Left forelimb (tissue), 1 donor: ENCODE results near the gene ADRM1.

Experiments used
- DNase-seq: peaks from one replicate; pipeline ENCODE4 v3.0.0-alpha.2; 2018; ENCODE audit warnings: low spot score

ADRM1 gene

DNA sequence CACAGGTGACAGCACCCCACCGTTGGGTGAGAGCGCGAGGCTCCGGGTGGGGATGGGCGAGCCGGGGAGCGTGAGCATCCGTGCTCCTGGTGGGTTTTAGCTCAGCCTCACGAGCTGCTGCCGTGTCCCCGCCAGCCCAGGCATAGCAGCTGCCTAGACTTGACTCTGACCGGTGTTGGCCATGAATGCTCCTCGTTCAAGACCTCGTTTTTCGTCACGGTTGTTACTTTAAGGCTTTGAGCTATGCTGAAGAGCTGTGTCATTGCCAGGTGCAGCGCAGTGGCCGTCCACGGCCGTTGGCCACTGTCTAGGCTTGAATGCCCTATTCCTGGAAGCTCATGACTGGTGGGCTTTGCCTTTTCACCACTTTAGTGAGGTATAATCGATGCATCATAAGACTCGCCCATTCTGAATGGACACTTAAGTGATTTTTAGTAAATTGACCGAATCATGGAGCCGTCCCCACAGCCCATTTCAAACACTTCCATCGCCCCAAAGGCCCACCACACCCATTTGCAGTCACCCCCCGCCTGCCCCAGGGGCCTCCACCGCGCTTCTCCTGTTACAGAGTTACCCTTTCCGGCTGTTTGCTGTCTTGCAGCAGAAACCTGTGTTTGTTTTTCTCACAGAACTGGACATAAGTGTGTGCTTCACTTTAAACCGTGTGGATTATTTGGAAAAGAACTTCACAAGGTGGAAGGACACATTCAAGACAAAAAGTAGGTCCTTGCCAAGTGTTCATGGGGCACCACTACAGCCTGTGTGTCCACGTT is 21.4 kb upstream of the ADRM1 start:
- no peak for DNase-seq

DNA sequence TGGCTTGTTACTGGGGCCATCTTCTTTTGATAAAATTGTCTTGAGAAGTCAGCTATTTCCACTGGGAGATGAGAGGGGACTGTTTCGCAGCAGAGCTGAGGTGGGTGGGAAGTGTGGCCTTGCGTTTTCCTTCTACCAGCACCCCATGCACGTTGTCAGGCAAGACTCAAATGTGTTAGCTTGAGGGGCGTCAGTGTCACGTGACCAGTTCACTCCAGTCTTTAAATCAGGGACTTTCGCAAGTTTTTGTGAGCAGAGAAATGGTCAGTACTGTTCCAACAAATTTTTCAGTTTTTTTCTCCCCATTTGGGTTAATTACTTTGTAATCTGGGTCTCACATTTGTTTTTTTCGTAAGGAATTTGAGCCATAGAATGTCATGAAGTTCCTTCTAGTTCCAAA is 20.7 kb upstream of the ADRM1 start:
- no peak for DNase-seq

DNA sequence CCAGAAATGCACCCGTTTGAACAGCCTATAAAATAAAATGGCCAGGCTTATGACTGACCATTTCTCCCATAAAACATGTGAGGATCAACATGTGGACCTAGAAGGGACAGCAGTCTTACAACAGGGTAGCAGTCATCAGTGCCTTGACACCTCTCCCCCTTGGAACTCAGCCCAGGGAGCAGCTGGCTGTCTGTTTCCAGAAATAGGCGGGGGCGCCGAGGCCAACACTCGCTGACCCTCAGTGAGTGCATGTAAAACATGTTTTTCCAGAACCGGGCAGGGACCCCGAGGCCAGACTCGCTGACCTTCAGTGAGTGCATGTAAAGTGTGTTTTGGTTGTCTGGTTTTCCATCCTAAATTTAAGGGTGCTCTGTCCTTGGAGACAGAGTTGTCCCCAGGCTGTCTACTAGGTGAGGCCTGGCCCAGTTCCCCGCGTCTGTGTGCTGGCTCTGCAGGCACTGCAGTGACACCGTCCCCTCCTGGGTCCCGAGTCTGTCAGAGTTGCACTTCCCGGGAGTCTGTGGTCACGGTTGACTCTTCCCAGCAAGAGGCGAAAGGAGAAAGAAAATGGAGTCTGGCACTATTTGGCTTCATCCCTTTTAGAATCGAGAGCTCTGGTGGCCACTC is 19.8 kb upstream of the ADRM1 start:
- no peak for DNase-seq

DNA sequence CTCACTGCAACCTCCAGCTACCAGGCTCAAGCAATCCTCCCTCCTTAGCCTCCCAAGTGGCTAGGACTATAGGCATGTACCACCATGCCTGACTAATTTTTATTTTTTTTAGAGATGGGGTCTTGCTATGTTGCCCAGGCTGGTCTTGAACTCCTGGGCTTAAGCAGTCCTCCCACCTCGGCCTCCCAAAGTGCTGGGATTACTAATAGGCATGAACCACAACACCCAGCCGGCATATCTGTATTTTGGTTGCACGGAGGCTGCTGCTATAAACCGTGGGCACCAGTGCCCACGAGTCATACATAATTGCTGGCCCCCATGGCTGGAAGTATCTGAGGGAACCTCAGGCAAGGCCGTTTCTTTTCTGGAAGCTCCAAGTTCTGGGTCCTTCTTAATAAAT is 18.3 kb upstream of the ADRM1 start:
- no peak for DNase-seq

DNA sequence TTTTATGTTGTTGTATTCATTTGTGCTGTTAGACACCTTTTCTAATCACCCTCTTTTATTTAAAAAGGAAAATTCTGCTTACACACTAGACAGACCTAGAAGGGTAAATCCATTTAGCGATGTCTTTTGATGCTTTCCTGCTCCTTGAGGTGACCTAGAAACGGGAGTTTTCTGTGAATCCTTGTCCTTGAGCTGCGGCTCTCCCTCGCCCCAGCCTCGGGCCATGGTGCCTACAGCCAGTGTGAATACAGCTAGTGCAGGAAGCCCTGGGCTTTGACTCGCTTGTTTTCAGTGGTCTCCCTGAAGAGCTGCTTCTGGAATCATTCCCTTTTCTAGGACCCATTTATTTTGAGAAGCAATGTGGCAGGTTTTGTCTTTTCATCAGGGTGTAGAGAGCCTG is 17.6 kb upstream of the ADRM1 start:
- no peak for DNase-seq

DNA sequence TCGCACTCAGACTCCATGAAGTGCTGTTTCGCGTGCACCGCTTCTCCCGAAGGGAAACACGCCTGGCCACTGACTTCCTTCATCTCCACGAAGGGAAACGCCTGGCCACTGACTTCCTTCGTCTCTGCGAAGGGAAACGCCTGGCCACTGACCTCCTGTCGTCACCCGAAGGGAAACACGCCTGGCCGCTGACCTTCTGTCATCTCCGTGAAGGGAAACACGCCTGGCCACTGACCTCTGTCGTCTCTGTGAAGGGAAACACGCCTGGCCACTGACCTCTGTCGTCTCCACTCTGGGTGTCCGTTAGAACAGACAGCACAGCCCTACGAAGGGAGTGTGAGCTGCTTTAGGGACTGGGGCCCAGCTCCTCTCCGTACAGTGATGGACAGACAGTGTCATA is 17.1 kb upstream of the ADRM1 start:
- no peak for DNase-seq

DNA sequence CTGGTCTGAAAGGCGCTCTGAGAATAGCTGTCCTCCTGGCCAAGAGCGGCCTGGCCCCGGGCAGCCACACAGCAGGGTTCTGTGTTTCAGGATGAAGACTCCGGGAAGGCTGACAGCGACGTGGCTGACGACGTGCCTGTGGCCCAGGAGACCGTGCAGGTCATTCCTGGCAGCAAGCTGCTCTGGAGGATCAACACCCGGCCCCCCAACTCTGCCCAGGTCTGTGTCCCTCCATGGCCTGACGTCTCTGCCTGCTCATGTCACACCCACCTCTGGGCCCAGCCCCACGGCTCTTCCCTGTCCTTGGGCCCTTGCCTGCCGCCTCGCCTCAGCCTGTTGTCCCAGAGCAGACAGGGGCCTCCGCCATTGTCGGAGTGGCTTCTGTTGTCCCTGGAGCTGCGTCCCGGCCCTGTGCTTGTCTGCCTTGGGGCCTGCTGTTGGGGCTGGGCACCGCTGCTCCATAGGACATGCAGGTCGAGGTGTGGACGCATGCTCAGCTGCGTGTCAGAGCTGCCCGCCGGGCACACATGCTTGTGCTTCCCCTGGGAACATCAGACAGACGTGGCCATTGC is 16.2 kb upstream of the ADRM1 start:
- no peak for DNase-seq

DNA sequence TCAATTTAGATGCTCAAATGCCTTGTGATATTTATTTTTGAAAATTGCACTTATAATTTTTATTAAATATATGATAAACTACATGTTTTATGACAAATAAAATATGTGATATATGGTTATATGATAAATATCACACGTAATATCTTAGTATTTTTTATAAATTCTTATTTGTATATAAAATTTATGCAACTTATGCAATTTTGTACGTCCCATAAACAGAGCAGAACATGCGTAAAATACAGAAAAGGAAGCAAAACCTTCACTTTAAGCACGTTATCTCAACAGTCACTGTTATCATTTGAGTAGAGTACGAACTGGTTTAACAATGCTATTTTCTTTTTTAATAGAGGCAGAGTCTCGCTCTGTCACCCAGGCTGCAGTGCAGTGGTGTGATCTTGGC is 15.7 kb upstream of the ADRM1 start:
- no peak for DNase-seq

DNA sequence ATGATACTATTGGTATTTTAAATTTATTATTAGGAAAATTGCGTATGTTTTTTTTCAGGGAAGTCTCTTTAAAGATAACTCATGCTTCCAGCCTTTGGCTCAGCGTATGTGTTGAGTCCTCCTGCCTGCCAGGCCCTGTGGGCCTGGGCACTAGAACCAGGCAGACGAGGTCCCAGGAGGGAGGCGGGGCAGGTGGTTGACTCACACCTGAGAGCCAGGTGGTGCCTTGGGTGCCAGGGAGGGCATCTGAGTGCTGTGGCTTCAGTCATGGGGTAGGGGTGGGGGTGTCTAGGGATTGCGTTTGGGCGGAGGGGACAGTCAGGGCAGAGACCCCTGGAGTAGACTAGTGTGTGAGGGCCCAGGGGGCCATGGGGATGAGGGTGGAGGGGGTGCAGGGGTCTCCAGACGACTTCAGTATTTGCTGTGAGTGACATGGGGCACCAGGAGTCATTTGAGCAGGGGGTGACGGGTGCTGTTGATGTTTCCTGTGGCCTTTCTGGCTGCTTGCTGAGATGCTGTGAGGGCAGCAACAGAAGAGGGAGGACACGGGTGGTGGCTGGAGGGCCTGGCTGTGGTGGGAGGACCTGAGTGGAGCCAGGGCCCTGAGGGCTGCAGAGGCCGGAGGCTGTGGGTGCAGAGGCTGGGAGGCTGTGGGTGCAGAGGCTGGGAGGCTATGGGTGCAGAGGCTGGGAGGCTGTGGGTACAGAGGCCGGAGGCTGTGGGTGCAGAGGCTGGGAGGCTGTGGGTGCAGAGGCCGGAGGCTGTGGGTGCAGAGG is 14.8 kb upstream of the ADRM1 start:
- no peak for DNase-seq

DNA sequence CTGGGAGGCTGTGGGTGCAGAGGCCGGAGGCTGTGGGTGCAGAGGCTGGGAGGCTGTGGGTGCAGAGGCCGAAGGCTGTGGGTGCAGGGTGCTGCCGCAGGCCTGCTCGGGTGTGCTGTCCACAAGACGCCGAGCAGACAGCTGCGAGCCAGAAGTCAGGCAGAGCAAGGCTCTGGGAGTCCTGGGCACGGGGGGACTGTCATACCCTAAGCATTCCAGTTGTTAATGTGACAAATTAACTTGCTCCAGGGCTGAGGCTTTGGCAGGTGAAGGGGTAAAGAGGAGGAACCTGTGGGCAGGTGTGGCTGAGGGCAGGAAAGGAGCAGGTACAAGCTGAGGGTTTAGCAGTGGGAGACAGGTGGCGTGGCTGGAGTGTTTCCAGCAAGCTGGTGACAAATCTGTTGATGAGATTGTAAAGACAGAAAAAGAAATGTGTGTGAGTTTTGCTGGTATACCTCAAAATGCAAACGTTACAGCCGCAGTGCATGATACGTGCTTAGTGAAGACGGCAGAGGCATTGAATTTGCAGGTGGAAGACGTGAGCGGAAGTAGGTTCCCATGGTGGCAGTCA is 14.2 kb upstream of the ADRM1 start:
- DNase-seq: no peak

DNA sequence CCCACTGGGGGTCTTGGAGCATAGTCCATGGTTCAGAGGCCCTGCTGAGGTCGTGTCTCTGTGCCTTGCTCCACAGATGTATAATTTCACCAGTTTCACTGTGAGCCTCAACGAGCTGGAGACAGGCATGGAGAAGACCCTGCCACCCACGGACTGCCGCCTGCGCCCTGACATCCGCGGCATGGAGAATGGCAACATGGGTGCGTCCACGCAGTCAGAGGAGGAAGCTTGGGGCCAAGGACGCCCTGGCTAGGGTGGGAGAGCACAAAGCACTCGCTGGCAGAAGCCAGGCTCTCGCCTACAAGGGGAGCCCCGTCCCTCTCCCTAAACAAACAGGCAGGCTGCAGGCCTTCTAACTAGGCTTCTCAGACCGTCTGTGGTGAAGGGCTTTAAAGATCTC is 13.7 kb upstream of the ADRM1 start:
- DNase-seq: no peak

DNA sequence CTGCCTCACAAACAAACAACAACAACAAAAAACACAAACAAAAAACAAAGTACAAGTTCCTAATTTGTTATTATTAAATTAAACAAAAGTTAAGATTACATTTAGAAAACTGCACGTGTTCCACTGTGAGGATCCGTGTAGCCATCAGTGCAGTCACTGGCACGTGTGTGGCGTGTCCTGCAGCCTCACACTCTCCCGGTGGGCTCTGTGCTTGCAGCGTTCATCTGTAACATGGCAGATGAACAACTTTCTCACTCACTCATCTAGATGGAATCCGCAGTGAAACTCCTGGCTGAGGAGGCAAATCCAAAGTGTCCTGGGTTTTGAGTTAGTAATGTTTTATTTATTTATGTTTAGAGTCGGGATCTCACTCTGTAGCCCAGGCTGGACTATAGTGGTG is 12.9 kb upstream of the ADRM1 start:
- no peak for DNase-seq

DNA sequence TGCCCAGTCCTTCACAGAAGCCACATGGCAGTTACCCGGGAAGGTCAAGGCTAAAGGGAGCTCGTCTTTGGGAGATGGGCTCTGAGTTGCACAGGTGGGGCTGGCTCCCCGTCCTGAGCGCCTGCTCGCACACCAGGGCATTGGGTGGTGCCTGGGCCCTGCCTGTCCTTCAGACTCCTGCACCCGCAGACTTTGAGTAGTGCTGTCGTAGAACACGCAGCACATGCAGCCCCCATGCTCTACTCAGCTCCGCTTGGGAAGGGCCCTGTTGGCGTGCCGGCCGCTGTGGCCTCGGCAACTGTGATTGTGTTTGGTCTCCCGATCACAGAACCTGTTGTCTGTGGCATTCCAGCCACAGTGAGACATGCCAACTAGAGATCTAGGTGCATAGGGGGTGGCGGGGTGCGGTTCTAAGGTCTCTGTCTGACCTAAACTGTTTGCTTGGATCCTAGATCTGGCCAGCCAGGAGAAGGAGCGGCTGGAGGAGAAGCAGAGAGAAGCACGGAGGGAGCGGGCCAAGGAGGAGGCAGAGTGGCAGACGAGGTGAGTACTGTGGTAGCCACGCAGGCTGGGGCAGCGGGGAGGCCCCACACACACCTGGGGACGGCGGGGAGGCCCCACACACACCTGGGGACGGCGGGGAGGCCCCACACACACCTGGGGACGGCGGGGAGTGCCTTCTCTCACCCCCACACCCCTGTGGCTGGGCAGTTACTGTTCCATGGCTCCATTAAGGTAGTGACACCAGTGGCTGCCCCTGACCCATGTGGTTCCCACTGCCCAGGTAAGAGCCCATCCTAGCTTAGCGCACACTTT is 11.3 kb upstream of the ADRM1 start:
- DNase-seq: no peak

DNA sequence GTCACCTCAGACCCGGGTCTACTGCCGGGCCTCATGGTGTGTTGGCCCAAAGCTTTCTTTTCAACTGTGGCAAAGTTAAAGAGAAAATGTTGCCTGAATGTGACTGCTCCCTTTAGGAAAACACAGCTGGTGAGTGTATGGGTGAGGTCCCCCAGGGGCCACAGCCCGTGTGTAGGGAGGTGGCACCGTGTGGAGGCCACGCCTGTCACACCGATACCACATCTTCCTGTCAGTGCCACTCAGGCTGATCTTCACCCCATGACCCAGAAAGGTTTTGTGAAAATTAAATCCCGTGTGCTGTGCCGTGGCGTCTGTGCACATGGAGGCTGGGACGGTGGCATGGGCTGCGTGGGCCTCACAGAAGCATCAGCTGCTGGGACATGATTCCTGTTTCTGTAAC is 10.7 kb upstream of the ADRM1 start:
- no peak for DNase-seq

DNA sequence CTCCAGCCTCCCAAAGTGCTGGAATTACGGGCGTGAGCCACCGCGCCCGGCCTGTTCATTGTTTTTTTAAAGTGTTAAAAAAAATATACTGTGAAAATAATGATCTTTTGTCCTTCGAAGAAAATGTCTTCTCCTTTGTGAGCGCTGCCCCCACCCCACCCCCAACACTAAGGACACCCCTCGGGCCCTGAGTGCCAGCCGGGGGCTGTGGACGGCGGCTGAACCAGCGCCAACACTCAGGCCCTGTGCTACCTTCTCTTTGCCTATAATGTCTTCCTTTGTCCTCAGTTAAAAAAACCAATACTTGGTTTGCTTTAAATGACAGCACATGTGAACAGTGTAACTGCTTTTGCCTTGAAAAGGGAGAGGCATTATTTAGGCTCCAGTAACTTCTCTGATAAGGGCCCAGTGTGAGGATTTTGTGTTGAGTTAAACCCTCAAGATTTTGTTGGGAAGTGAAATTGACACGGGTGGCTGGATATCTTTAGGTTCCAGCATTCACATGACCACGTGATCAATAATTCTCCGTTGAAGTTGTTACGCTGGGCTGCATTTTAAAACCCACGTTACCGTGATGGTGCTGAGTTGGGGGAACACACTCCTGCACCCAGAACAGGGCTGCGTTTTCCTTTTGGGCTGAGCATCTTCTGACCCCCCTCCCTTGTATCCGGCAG is 9.5 kb upstream of the ADRM1 start:
- no peak for DNase-seq

DNA sequence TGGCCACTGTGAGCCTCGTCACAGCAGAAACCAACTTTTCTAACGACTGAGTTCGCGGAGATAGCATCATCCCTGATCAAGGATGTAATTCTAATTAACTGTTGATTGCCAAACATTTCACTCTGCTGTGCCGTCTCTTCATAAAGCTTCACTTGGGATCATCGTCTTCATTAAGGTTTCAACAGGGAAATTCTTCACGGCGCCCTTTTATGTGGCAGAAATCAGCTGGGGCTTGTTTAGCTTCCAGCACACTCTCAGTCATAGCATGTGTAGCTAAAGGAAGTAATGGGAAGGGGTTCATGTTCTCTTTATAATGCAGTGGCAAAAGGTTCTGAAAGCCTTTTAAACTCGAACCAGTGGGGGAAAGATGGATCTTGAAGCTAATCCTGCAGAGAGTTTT is 8.9 kb upstream of the ADRM1 start:
- DNase-seq: no peak

DNA sequence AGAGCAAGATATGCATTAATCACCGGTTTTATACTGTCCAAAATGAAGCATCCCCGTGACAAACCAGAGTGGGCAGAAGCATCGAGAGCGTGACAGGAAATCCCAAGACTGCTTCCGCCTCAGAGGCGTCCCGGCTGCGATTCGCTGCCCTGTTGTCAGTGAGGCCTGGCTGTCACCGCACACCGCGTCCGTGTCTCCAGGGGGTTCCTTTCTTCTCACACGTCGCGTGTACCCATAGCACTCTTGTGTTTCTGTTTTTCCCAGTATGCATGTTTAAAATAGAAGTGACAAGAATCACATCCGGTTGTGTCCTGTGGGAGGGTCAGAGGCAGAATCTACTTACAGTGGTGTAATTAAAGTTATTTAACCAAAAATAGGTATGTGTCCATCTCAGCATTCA is 8.3 kb upstream of the ADRM1 start:
- no peak for DNase-seq

DNA sequence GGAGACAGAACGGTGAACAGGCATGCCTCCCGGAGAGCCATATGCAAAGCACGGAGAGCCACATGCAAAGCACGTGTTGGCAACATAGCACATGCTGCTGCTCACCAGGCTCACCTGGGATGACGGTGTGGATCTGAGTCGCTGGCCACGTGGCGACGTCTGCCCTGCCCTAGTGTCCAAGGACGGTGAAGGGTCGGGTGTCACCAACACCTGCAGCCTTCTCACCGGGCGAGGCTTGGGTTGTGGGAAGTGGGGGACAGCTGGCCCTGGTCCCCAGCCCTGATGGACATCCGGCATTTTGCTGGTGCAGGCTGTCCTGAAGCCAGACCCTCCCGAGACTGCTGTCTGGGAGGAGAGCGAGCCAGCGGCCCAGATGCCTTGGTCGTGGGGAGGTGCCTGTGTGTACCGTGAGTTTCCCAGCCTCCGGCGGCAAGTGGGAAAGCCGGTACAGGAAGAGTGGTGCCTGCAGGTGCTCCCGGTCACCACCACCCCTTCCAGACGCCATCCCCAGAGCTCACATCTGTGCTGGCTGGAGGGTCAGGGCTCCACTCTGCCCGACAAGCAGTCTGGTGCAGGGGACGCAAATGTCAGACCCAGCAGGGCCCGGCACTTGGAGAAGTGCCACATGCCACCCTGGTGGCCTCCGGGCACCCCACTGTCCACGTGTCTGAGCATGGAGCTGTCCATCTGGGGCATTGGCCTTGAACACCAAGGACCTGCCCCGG is 5.9 kb upstream of the ADRM1 start:
- no peak for DNase-seq

DNA sequence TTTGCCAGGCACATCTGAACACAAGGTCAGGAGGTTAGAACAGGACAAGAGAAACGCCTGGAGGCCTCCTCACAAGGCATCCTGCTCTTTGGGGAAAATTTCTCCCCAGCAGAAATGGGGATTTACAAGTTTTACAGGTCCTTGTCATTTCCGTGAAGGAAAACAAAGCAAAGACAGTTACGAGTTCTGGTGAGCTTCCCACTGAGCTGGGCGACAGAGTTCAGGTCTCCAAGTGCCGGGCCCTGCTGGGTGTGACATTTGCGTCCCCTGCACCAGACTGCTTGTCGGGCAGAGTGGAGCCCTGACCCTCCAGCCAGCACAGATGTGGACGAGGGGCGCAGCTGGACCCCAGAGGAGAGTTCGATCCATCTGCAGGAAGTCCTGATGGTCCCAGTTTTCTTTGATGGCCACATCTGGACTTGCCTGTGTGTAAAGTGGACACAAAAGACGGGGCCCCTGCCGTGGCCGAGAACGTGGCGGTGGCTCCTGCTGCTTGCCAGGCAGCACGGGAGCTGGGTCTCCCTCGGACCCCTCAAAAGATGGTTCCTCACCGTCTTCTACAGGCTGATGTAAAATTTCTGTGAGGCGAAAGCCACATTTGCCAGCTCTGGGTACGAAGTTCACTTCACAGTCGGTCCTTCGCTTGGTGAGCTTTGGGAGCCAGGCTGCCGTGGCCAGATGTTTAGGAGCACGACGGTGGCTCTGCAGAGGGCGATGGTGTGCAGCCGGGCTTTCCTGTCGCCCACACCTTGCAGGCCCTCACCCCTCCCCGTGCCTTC is 5.2 kb upstream of the ADRM1 start:
- no peak for DNase-seq
